ENCODE data around the gene PTH2.
"Not testable (repeated sequence)": the region's sequence is repeated elsewhere in the genome, so short reads cannot be mapped to it uniquely, and the experiment has no call there.

PTH2 gene

GRCh38 chr19:49447485-49448431 is 24.5 kb upstream of the PTH2 start:
- no peak for DNase-seq (ENCODE audit: low spot score)

- DNase-seq (ENCODE audit: low spot score): no peak
These were observed 22.8 kb upstream of the PTH2 start for GRCh38 chr19:49445997-49446396.

GRCh38 chr19:49444100-49444700 is 21.0 kb upstream of the PTH2 start:
- DNase-seq (ENCODE audit: low spot score): not testable (repeated sequence)

GRCh38 chr19:49443366-49444099 is 20.3 kb upstream of the PTH2 start:
- DNase-seq (ENCODE audit: low spot score): peak; percentile 97

GRCh38 chr19:49442771-49443365 is 19.6 kb upstream of the PTH2 start:
- DNase-seq (ENCODE audit: low spot score): peak; percentile 98

GRCh38 chr19:49442354-49442753 is 19.1 kb upstream of the PTH2 start:
- DNase-seq (ENCODE audit: low spot score): no peak

- no peak for DNase-seq (ENCODE audit: low spot score)
These were observed 18.7 kb upstream of the PTH2 start for GRCh38 chr19:49441960-49442350.

GRCh38 chr19:49441210-49441959 is 18.1 kb upstream of the PTH2 start, which contains the start of gene SLC17A7:
Gene SLC17A7 (minus strand): TSS chr19:49441527. CDS start chr19:49441379, 148 bp downstream.
- no peak for DNase-seq (ENCODE audit: low spot score)

- no peak for DNase-seq (ENCODE audit: low spot score)
These were observed 17.4 kb upstream of the PTH2 start for GRCh38 chr19:49440439-49441209.

- no peak for DNase-seq (ENCODE audit: low spot score)
These were observed 16.6 kb upstream of the PTH2 start for GRCh38 chr19:49439836-49440235.

GRCh38 chr19:49438261-49438660 is 15.0 kb upstream of the PTH2 start:
- no peak for DNase-seq (ENCODE audit: low spot score)

- no peak for DNase-seq (ENCODE audit: low spot score)
These were observed 14.0 kb upstream of the PTH2 start for GRCh38 chr19:49437231-49437630.

- DNase-seq (ENCODE audit: low spot score): no peak
These were observed 13.3 kb upstream of the PTH2 start for GRCh38 chr19:49436381-49437017.

GRCh38 chr19:49435670-49436069 is 12.4 kb upstream of the PTH2 start:
- DNase-seq (ENCODE audit: low spot score): no peak

GRCh38 chr19:49434907-49435583 is 11.8 kb upstream of the PTH2 start:
- no peak for DNase-seq (ENCODE audit: low spot score)

- DNase-seq (ENCODE audit: low spot score): no peak
These were observed 10.1 kb upstream of the PTH2 start for GRCh38 chr19:49433240-49433901.

GRCh38 chr19:49432141-49433073 is 9.2 kb upstream of the PTH2 start:
- no peak for DNase-seq (ENCODE audit: low spot score)

GRCh38 chr19:49431330-49431749 is 8.1 kb upstream of the PTH2 start:
- DNase-seq (ENCODE audit: low spot score): no peak

All from HuH-7.5 (cell line).